PFSK-1 (cell line): Measurements from ENCODE around the gene BEND2.

Experiments used
- POLR2AphosphoS5 ChIP-seq: IDR thresholded peaks from 2 replicates; pipeline ENCODE4 v1.6.1; 2012; ENCODE audit warnings: low read depth, mild to moderate bottlenecking, control low read depth, low read length, moderate library complexity
- REST ChIP-seq, 2 experiments: IDR thresholded peaks; 2 replicates each; pipeline versions ENCODE4 v1.6.1 to v1.8.0; 2011 to 2012; ENCODE audit warnings: low read depth in 2 of 2, low read length in 2 of 2, control low read depth in 1 of 2, inconsistent platforms in 1 of 2, mild to moderate bottlenecking in 1 of 2, moderate library complexity in 1 of 2; ENCODE audit not compliant: insufficient read depth in 1 of 2
- SIN3A ChIP-seq: IDR thresholded peaks from 2 replicates; pipeline ENCODE4 v1.6.1; 2012; ENCODE audit warnings: mild to moderate bottlenecking, low read length, moderate library complexity, borderline replicate concordance; ENCODE audit not compliant: insufficient read depth
- TAF1 ChIP-seq: IDR thresholded peaks from 2 replicates; pipeline ENCODE4 v1.6.1; 2012; ENCODE audit warnings: low read length, control low read depth, borderline replicate concordance; ENCODE audit not compliant: insufficient read depth

GRCh38 chrX:18255059-18255458 lies 34.4 kb upstream of the BEND2 start:
- TF ChIP-seq POLR2AphosphoS5 = no peak
- no peak for TF ChIP-seq REST (IDR thresholded peaks at IDR 0.05; ENCODE audit: insufficient read depth in 1 of 2, low read depth in 2 of 2, low read length in 2 of 2)
- TF ChIP-seq SIN3A = no peak
- no peak for TF ChIP-seq TAF1
